ENCODE data around the gene KLHL22.

The KLHL22 gene

DNA sequence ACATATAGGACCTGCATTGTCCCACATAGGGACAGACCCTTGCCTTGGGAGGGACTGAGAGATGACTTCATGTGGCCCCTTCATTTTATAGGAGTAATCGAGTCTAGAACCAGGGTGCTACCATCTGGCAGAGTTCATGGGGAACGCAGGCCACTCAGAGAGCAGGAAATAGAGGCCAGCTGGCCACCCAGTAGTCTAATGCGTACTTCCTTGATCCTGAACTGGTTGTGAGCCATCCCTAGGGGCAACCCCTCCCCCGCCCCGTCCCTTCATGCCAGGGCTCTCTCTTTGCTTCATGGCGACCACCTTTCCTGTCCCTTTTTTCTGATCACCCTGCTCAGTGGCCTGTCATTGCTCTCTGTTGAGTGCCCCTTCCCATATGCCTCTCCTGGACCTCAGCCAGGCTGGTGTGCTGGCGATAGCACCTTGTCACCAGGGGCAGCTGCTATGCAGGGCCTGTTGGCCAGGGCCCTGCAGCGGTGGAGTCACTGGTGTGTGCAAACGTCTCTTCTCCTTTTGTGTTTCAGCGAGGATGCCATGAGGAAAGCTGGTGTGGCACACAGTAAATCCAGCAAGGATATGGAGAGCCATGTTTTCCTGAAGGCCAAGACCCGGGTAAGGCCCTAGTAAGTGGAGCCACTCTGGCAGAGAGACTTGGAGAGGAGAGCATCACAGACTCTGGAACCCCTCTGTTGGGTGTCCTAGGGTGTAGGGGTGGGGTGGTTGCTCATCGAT is 41.2 kb upstream of the KLHL22 start:
- DNase-seq (ENCODE audit: low read depth): no peak
- TF ChIP-seq, protein P1, sequence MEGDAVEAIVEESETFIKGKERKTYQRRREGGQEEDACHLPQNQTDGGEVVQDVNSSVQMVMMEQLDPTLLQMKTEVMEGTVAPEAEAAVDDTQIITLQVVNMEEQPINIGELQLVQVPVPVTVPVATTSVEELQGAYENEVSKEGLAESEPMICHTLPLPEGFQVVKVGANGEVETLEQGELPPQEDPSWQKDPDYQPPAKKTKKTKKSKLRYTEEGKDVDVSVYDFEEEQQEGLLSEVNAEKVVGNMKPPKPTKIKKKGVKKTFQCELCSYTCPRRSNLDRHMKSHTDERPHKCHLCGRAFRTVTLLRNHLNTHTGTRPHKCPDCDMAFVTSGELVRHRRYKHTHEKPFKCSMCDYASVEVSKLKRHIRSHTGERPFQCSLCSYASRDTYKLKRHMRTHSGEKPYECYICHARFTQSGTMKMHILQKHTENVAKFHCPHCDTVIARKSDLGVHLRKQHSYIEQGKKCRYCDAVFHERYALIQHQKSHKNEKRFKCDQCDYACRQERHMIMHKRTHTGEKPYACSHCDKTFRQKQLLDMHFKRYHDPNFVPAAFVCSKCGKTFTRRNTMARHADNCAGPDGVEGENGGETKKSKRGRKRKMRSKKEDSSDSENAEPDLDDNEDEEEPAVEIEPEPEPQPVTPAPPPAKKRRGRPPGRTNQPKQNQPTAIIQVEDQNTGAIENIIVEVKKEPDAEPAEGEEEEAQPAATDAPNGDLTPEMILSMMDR (IDR thresholded peaks at IDR 0.05; ENCODE audit: low read length, missing control alignments): no peak
- H3K4me3 ChIP-seq (replicated peaks; ENCODE audit: low read depth, low read length): no peak overlapping the region

DNA sequence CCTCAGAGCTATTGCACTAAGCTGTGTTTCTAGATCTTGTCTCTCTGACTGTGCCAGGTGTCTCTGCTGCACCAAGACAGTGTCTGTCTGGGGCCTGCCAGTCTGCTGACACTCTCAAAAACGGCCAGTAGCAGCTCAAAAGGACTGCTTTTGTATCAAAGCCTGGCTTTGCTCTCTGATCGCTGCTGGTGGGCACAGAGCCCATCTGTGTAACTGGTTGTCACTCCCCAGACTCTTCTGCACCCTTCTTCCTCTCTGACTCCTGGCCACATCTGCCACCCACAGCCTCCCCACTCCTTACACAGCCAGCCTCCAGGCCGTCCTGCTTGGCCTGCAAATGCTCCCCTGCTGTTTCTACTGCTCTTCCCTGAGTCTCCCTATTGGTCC is 38.3 kb upstream of the KLHL22 start:
- DNase-seq (ENCODE audit: low read depth): no peak
- TF ChIP-seq, protein P1 (IDR thresholded peaks at IDR 0.05; ENCODE audit: low read length, missing control alignments): no peak
- H3K4me3 ChIP-seq (replicated peaks; ENCODE audit: low read depth, low read length): no peak overlapping the region

DNA sequence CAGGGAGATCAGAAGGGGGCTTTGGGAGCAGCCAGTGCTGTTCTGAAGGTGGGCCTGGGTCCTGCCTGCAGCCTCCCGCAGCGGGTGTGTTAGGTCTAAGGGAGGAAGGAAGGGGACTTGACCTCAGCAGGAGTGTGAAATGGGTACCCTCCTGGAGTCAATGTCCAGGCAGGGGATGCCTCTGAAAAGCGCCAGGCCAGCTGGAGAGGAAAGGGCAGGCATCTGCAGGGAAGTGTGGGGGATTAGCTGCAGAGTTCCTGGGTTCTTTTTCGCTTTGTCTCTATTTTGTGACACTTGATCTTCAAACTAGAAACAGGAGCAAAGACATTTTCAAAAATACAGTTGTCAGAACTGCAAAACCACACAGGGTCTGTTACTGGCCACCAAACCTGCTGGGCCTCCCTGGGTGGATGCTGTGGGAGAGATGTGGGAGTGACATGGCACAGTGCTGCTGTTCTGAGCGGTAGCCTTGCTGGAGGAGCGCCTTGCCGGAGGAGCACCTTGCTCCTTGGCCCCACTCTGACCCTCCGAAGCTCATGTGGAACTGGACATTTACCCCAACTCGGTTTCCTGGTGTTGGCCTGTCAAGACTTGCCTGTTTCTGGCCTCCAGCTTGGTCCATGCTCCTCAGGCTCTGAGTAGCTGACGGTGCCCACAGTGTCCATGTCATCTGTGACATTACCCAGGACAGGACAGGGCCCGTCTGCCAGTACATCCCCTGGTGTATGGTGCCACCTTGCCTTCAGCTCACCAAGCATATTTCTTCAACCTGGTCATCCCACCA is 37.7 kb upstream of the KLHL22 start:
- DNase-seq (ENCODE audit: low read depth): no peak
- no peak overlapping the region for H3K4me3 ChIP-seq (replicated peaks; ENCODE audit: low read depth, low read length)

DNA sequence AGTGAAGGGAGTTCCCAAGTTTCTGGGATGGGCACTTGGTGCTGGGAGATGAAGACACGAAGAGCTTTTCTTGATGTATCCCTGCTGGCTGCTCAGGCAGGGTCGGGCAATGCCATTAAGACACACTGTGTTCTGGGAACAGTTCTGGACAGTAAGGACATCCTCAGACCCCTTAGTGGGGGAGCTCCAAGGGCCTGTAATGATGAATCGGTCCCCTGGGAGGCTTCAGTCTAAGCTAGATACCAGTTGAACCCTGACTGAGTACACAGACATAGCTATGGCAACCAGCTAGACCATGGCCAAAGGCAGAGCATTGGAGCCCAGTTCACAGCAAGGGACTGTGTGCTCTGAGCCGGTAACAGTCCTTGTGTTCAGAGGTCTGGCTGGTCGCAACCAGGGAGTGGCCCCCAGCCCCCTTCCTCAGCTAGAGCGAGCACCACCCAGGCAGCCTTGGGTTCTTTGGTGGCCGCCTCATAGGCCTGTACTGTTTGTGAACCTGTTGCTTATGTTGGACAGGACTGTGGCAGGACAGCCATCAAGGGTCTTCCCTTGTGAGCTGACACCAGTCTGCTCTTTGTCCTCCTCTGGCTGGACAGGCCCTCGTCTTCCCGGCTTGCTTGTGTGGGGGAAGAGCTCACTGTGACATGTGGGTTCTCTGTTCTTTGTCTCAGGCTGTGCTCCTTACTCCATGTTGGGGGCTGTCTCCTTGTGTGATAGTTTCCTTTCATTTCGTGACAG is 36.8 kb upstream of the KLHL22 start:
- DNase-seq (ENCODE audit: low read depth): no peak
- H3K4me3 ChIP-seq (replicated peaks; ENCODE audit: low read depth, low read length): no peak overlapping the region
- TF ChIP-seq, protein P1 (IDR thresholded peaks at IDR 0.05; ENCODE audit: low read length, missing control alignments): no peak

More for the DNA sequence above, 37.7 kb upstream of the KLHL22 start:
- TF ChIP-seq, protein P1 (IDR thresholded peaks at IDR 0.05; ENCODE audit: low read length, missing control alignments): no peak

DNA sequence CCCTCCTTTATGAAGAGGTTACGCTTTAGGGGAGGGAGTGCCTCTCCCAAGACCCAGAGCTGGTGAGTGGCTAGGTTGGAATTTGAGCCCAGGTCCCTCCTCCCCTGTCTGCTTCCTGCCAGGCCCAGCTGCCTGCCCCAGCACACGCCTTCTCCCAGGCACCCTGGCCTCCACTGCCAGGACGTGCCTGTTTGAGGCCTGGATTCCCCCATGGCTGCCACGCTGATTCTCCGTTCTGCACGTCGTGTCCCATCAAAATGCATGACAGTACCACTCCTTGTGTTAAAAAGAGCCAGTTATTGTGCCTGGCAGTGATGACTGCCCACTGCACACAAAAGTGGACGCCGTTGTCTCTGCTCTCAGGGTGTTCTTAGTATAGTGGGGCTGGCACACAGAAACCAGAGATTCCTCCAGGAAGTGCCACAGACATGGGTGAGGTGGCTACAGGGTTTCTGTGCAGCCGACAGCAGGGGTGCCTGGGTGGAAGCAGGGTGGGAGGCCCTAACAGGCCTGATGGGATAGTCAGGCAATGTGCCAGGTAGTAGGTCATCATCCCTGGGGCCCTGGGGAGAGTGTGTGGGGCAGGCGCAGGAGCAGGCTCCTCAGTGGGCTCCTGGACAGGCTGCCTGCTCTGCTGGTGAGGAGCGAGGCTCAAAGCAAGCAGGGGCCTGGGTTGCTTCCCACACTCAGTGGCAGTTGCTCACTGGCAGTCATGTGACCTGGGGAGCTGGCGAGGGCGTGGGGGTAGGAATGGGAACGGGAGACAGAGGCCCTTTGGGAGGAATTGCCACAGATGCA is 36.0 kb upstream of the KLHL22 start:
- H3K4me3 ChIP-seq (replicated peaks; ENCODE audit: low read depth, low read length): no peak overlapping the region
- TF ChIP-seq, protein P1 (IDR thresholded peaks at IDR 0.05; ENCODE audit: low read length, missing control alignments): no peak
- DNase-seq (ENCODE audit: low read depth): peak; percentile 88

DNA sequence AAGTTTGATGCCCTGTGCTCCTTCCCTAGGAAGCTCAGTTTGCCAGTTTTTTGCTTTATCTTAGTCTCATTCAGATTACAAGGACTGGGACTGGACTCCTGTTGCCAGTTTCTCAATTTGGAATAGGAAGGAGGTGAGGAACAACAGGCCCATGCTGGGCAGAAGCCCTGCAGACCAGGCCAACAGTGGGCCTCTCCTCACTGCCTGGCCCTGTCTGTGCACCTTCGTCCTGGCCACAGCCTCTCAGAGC is 35.5 kb upstream of the KLHL22 start:
- no peak overlapping the region for H3K4me3 ChIP-seq (replicated peaks; ENCODE audit: low read depth, low read length)
- no peak for DNase-seq (ENCODE audit: low read depth)
- TF ChIP-seq, protein P1 (IDR thresholded peaks at IDR 0.05; ENCODE audit: low read length, missing control alignments): no peak

All from fibroblast of pulmonary artery (primary cell).